ENCODE results near the gene KITLG. TPM values are rescaled to one million over a fixed set of nuclear protein-coding genes. Genes with fewer than 3 reads are reported as not detected.
"Not testable (repeated sequence)": the region's sequence is repeated elsewhere in the genome, so short reads cannot be mapped to it uniquely, and the experiment has no call there.

Gene KITLG
- total RNA-seq, 1 donor from 2014 or later: 77.5 TPM

DNA sequence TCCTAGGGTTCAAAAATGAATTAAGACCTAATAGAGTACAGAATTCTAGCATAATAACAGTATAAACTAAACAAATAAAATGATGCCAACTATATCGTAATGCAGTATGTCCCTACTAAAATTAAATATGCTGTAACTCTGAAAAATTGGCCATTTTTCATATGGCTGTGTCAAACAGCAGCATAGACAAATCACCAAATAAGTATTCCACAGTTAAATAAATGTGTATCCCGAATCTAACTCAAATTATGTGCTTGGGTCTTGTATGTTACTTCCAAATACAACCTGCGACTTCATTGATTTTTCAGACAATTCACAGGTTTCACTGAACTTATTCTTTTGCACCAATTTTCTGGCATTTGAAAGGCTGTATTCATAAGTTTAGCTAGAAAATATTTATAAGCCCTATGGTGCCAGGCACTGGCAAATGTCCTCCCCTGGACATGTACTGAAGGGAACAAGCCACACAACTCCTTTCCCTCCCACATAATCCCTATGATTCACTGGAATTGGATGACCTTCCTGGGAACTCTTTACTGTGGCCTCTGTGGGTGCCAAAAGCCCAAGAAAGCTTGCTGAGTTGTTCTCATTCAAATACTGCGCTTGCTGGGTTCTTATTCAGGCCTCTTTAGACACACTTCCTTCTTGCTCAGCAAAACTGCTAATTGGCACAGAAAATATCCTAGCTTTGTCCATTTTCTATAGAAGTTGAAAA is 108.8 kb downstream of the KITLG start:
- Histone ChIP-seq H3K4me3 (no peak overlapping the region), H3K27me3 (ENCODE audit: low read depth) (no peaks in the 10 kb centered on the region), H3K36me3 (no peaks in the 10 kb centered on the region), H3K9me3 (no peaks in the 10 kb centered on the region), H3K4me1 (no peaks in the 10 kb centered on the region), H3K27ac (no peak overlapping the region)
- DNase-seq (no peak), ATAC-seq (no peak)
- intact Hi-C loops (cut with DNase I): no loop called here
- TF ChIP-seq, protein P1, sequence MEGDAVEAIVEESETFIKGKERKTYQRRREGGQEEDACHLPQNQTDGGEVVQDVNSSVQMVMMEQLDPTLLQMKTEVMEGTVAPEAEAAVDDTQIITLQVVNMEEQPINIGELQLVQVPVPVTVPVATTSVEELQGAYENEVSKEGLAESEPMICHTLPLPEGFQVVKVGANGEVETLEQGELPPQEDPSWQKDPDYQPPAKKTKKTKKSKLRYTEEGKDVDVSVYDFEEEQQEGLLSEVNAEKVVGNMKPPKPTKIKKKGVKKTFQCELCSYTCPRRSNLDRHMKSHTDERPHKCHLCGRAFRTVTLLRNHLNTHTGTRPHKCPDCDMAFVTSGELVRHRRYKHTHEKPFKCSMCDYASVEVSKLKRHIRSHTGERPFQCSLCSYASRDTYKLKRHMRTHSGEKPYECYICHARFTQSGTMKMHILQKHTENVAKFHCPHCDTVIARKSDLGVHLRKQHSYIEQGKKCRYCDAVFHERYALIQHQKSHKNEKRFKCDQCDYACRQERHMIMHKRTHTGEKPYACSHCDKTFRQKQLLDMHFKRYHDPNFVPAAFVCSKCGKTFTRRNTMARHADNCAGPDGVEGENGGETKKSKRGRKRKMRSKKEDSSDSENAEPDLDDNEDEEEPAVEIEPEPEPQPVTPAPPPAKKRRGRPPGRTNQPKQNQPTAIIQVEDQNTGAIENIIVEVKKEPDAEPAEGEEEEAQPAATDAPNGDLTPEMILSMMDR (IDR thresholded peaks at IDR 0.05): no peak

DNA sequence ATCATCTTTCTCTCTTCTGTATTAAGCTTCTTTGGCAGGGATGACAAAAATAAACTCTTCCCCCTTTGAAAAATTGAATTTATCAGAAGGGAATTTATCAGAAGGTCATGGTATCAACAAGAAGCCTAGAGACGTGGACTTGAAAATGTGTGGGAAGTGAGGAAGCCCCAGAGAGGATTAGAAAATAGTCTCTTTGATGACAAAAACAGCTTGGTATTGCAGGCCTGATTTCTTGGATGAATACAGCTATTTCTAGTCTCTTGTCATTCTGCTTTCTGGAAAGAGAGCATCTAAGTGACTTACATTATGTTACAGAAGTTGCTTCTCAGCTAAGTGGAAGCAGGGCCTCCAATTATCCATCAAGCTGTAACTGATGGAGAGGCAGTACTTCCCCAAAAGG is 111.1 kb downstream of the KITLG start:
- no peaks in the 10 kb centered on the region for H3K9me3 ChIP-seq
- intact Hi-C loops (cut with DNase I): no loop called here
- ATAC-seq (no peak), DNase-seq (no peak)
- H3K27me3 ChIP-seq (ENCODE audit: low read depth): no peaks in the 10 kb centered on the region
- H3K36me3 ChIP-seq: no peaks in the 10 kb centered on the region
- H3K4me3 ChIP-seq: no peak overlapping the region
- no peak overlapping the region for H3K27ac ChIP-seq
- TF ChIP-seq, protein P1 (IDR thresholded peaks at IDR 0.05): no peak
- H3K4me1 ChIP-seq: no peaks in the 10 kb centered on the region

GRCh38 chr12:88468581-88468980 is 111.7 kb downstream of the KITLG start:
- no peak overlapping the region for H3K27ac ChIP-seq
- H3K9me3 ChIP-seq: no peaks in the 10 kb centered on the region
- H3K27me3 ChIP-seq (ENCODE audit: low read depth): no peaks in the 10 kb centered on the region
- no peak overlapping the region for H3K4me3 ChIP-seq
- intact Hi-C loops (cut with DNase I): no loop called here
- ATAC-seq: no peak
- H3K4me1 ChIP-seq: no peaks in the 10 kb centered on the region
- DNase-seq: no peak
- TF ChIP-seq, protein P1 (IDR thresholded peaks at IDR 0.05): no peak
- H3K36me3 ChIP-seq: no peaks in the 10 kb centered on the region

DNA sequence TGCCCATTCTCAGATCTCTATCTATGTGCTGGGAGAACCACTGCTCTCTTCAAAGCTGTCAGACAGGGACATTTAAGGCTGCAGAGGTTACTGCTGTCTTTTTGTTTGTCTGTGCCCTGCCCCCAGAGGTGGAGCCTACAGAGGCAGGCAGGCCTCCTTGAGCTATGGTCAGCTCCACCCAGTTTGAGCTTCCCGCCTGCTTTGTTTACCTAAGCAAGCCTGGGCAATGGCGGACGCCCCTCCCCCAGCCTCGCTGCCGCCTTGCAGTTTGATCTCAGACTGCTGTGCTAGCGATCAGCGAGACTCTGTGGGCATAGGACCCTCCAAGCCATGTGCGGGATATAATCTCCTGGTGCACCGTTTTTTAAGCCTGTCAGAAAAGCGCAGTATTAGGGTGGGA is 113.6 kb downstream of the KITLG start:
- H3K27me3 ChIP-seq (ENCODE audit: low read depth); DNase-seq; H3K4me1 ChIP-seq; intact Hi-C loops (cut with DNase I); H3K27ac ChIP-seq; ATAC-seq; H3K9me3 ChIP-seq; H3K36me3 ChIP-seq; H3K4me3 ChIP-seq: not testable (repeated sequence)

GRCh38 chr12:88458327-88458726 is 121.9 kb downstream of the KITLG start:
- Histone ChIP-seq H3K27me3 (ENCODE audit: low read depth) (no peaks in the 10 kb centered on the region), H3K4me1 (no peaks in the 10 kb centered on the region), H3K27ac (no peak overlapping the region), H3K4me3 (no peak overlapping the region), H3K36me3 (no peaks in the 10 kb centered on the region), H3K9me3 (no peaks in the 10 kb centered on the region)
- DNase-seq (no peak), ATAC-seq (no peak)
- TF ChIP-seq, protein P1 (IDR thresholded peaks at IDR 0.05): no peak
- intact Hi-C loops (cut with DNase I): no loop called here

DNA sequence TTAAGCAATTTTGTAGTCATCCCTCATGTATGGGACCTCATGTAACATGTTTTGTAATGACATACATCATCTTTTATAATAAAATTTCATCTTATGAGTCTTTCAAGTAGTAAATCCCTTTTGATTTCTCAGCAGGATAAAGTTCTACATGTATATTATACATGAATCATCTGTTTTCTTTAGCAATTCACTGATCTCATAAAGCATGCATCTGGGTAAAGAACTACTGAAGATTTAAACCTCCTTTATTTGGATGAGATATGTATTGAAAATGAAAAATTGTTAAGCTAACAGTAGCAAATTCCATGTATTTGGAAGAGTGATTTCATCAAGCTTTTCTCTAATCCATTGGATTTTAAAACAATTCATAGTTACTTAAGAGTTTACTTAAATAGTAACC is 126.9 kb downstream of the KITLG start:
- TF ChIP-seq, protein P1 (IDR thresholded peaks at IDR 0.05): no peak
- H3K4me3 ChIP-seq: no peak overlapping the region
- intact Hi-C loops (cut with DNase I): no loop called here
- H3K27me3 ChIP-seq (ENCODE audit: low read depth): no peaks in the 10 kb centered on the region
- DNase-seq (no peak), ATAC-seq (no peak)
- H3K9me3 ChIP-seq: no peaks in the 10 kb centered on the region
- H3K36me3 ChIP-seq: no peaks in the 10 kb centered on the region
- no peaks in the 10 kb centered on the region for H3K4me1 ChIP-seq
- H3K27ac ChIP-seq: no peak overlapping the region

All from lower lobe of right lung (tissue), 2 donors.